PFSK-1 (cell line): ENCODE data around the gene ZFYVE26.

Source experiments
- FOXP2 ChIP-seq: optimal IDR thresholded peaks from 2 replicates; pipeline ENCODE3; 2011; ENCODE audit warnings: borderline replicate concordance, control low read depth, inconsistent platforms; ENCODE audit not compliant: insufficient read depth; ENCODE audit errors: extremely low read length, extremely low read depth
- POLR2AphosphoS5 ChIP-seq: IDR thresholded peaks from 2 replicates; pipeline ENCODE4 v1.6.1; 2012; ENCODE audit warnings: low read depth, mild to moderate bottlenecking, control low read depth, low read length, moderate library complexity
- REST ChIP-seq, 2 experiments: IDR thresholded peaks; 2 replicates each; pipeline versions ENCODE4 v1.6.1 to v1.8.0; 2011 to 2012; ENCODE audit warnings: low read depth in 2 of 2, low read length in 2 of 2, control low read depth in 1 of 2, inconsistent platforms in 1 of 2, mild to moderate bottlenecking in 1 of 2, moderate library complexity in 1 of 2; ENCODE audit not compliant: insufficient read depth in 1 of 2
- SIN3A ChIP-seq: IDR thresholded peaks from 2 replicates; pipeline ENCODE4 v1.6.1; 2012; ENCODE audit warnings: mild to moderate bottlenecking, low read length, moderate library complexity, borderline replicate concordance; ENCODE audit not compliant: insufficient read depth
- TAF1 ChIP-seq: IDR thresholded peaks from 2 replicates; pipeline ENCODE4 v1.6.1; 2012; ENCODE audit warnings: low read length, control low read depth, borderline replicate concordance; ENCODE audit not compliant: insufficient read depth

ZFYVE26 gene

GRCh38 chr14:67837011-67837624 lies 20.7 kb upstream of the ZFYVE26 start:
- no peak for TF ChIP-seq FOXP2
- TF ChIP-seq REST (IDR thresholded peaks at IDR 0.05; ENCODE audit: insufficient read depth in 1 of 2, low read depth in 2 of 2, low read length in 2 of 2), result no peak
- TF ChIP-seq SIN3A, result no peak

GRCh38 chr14:67835596-67835995 lies 19.2 kb upstream of the ZFYVE26 start:
- TF ChIP-seq FOXP2, result no peak
- no peak for TF ChIP-seq REST (IDR thresholded peaks at IDR 0.05; ENCODE audit: insufficient read depth in 1 of 2, low read depth in 2 of 2, low read length in 2 of 2)
- TF ChIP-seq POLR2AphosphoS5, result no peak
- TF ChIP-seq SIN3A, result no peak
- TF ChIP-seq TAF1, result no peak

- TF ChIP-seq POLR2AphosphoS5 (no peak), SIN3A (no peak)
These were observed 17.0 kb upstream of the ZFYVE26 start for GRCh38 chr14:67833403-67833802.

GRCh38 chr14:67831113-67831512 lies 14.7 kb upstream of the ZFYVE26 start:
- TF ChIP-seq POLR2AphosphoS5, result no peak
- TF ChIP-seq FOXP2, result no peak
- no peak for TF ChIP-seq REST (IDR thresholded peaks at IDR 0.05; ENCODE audit: insufficient read depth in 1 of 2, low read depth in 2 of 2, low read length in 2 of 2)
- TF ChIP-seq TAF1, result no peak
- no peak for TF ChIP-seq SIN3A

GRCh38 chr14:67821121-67821520 lies 4.7 kb upstream of the ZFYVE26 start:
- TF ChIP-seq FOXP2 (no peak), REST (IDR thresholded peaks at IDR 0.05; ENCODE audit: insufficient read depth in 1 of 2, low read depth in 2 of 2, low read length in 2 of 2) (no peak)
